ENCODE data around the gene ACTR2. TPM values are rescaled to one million over a fixed set of nuclear protein-coding genes. Genes with fewer than 3 reads are reported as not detected.

The ACTR2 gene
- total RNA-seq, 1 donor from 2014 or later = 81.4 TPM

DNA sequence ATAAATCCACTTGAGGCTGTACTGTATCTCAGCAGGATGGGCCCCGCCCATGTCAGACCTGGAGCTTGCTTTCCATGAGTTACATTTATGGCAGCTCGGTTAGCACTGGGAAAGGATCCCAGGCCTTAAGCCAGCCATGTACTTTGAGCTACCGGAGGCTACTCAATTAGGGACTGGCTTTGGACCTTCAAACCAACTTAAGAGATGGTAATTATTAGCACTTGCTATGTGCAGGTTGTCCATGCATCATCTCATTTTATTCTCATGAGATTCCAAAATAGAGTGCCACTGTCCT lies 64.4 kb downstream of the ACTR2 start:
- Histone ChIP-seq H3K36me3 (ENCODE audit: control insufficient read depth in 3 of 3, insufficient read depth in 3 of 3, low read length in 3 of 3) (no peaks in the 10 kb centered on the region), H3K4me1 (ENCODE audit: control insufficient read depth in 3 of 3, insufficient read depth in 3 of 3, low read length in 3 of 3) (peaks cover 6 to 10% (median 6%) of the 10 kb centered on the region in 3 donors), H3K9me3 (ENCODE audit: control insufficient read depth in 3 of 3, low read length in 3 of 3) (no peaks in the 10 kb centered on the region), H3K9ac (ENCODE audit: low read depth in 1 of 3, low read length in 3 of 3) (no peak overlapping the region), H3K4me3 (ENCODE audit: low read length in 3 of 3) (no peak overlapping the region), H3K27ac (ENCODE audit: low read depth, low read length) (no peak overlapping the region), H3K27me3 (ENCODE audit: control insufficient read depth in 3 of 3, insufficient read depth in 3 of 3, low read length in 3 of 3) (peaks cover 4 to 11% (median 5%) of the 10 kb centered on the region in 3 donors)

DNA sequence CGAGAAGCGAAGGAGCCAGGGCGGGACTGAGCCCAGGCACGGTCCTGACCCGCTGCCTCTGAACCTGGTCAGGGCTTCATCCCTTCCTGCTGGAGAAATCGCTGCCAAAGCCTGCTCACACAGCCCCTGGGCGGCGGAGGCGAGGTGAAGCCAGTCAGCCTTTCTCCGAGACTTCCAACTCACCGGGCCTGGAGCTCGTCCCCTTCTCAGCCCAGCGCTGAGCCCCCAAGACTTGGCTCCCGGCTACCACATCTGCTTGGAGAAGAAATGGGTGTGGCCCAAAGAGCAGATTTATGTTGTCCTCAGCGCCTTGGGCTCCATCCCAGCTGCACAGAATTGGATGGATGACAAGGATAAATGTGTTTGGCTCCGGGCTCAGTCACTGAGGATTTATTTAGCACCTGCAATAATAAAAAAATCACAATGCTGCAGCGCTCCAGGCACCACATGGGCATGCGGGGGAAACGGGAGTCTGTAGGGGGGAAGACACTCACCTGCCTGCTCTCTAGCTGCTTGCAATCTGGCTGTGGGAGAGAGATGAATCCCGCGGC lies 64.9 kb downstream of the ACTR2 start:
- Histone ChIP-seq H3K4me1 (ENCODE audit: control insufficient read depth in 3 of 3, insufficient read depth in 3 of 3, low read length in 3 of 3) (peaks cover 6 to 10% (median 6%) of the 10 kb centered on the region in 3 donors), H3K9ac (ENCODE audit: low read depth in 1 of 3, low read length in 3 of 3) (no peak overlapping the region), H3K36me3 (ENCODE audit: control insufficient read depth in 3 of 3, insufficient read depth in 3 of 3, low read length in 3 of 3) (no peaks in the 10 kb centered on the region), H3K9me3 (ENCODE audit: control insufficient read depth in 3 of 3, low read length in 3 of 3) (no peaks in the 10 kb centered on the region), H3K27ac (ENCODE audit: low read depth, low read length) (no peak overlapping the region), H3K4me3 (ENCODE audit: low read length in 3 of 3) (no peak overlapping the region), H3K27me3 (ENCODE audit: control insufficient read depth in 3 of 3, insufficient read depth in 3 of 3, low read length in 3 of 3) (peaks cover 4 to 11% (median 4%) of the 10 kb centered on the region in 3 donors)

DNA sequence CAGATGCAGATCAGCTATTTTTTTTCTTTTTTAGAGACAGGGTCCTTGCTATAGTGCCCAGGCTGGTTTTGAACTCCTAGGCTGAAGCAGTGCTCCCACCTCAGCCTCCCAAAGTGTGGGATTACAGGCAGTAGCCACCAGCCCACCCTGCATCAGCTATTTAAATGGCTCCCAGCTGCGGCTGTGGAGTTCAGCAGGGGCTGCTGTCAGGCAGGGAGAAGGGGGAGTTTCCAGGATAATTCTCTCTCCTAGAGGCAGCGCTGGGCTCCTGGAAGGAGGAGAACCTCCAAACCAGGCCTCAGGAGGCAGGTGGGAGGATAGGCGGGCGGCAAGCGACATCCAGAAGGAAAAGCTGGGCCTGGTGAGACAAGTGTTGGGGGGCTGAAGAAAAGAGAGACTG lies 65.7 kb downstream of the ACTR2 start:
- H3K27ac ChIP-seq (ENCODE audit: low read depth, low read length) = no peak overlapping the region
- no peak overlapping the region for H3K9ac ChIP-seq (ENCODE audit: low read depth in 1 of 3, low read length in 3 of 3)
- H3K36me3 ChIP-seq (ENCODE audit: control insufficient read depth in 3 of 3, insufficient read depth in 3 of 3, low read length in 3 of 3) = no peaks in the 10 kb centered on the region
- no peak overlapping the region for H3K4me3 ChIP-seq (ENCODE audit: low read length in 3 of 3)
- H3K27me3 ChIP-seq (ENCODE audit: control insufficient read depth in 3 of 3, insufficient read depth in 3 of 3, low read length in 3 of 3) = peaks cover 3 to 11% (median 4%) of the 10 kb centered on the region in 3 donors
- peaks cover 6 to 10% (median 6%) of the 10 kb centered on the region in 3 donors for H3K4me1 ChIP-seq (ENCODE audit: control insufficient read depth in 3 of 3, insufficient read depth in 3 of 3, low read length in 3 of 3)
- no peaks in the 10 kb centered on the region for H3K9me3 ChIP-seq (ENCODE audit: control insufficient read depth in 3 of 3, low read length in 3 of 3)

DNA sequence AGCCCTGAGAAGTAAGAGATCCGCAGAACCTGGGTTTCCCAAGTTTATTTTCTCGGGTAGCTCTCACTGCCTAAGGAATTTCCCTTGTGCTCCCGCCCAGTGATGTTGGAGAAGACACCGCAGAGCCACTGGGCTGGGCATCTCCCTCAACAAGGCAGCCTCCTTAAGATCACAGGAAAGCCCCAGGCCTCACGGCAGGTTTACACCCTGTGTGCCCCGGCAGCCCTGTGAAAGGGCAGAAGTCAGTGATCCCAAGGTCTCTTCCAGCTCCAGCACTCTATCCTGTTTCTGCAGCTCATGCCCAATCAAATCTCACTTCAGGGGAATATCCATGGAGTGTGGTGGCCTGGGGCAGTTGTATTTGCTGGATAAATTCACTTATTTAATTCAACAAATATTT lies 66.5 kb downstream of the ACTR2 start:
- Histone ChIP-seq H3K36me3 (ENCODE audit: control insufficient read depth in 3 of 3, insufficient read depth in 3 of 3, low read length in 3 of 3) (no peaks in the 10 kb centered on the region), H3K4me3 (ENCODE audit: low read length in 3 of 3) (no peak overlapping the region), H3K4me1 (ENCODE audit: control insufficient read depth in 3 of 3, insufficient read depth in 3 of 3, low read length in 3 of 3) (peaks cover 6 to 10% (median 6%) of the 10 kb centered on the region in 3 donors), H3K27ac (ENCODE audit: low read depth, low read length) (no peak overlapping the region), H3K9me3 (ENCODE audit: control insufficient read depth in 3 of 3, low read length in 3 of 3) (no peaks in the 10 kb centered on the region), H3K27me3 (ENCODE audit: control insufficient read depth in 3 of 3, insufficient read depth in 3 of 3, low read length in 3 of 3) (peaks cover 3 to 11% (median 4%) of the 10 kb centered on the region in 3 donors), H3K9ac (ENCODE audit: low read depth in 1 of 3, low read length in 3 of 3) (no peak overlapping the region)

DNA sequence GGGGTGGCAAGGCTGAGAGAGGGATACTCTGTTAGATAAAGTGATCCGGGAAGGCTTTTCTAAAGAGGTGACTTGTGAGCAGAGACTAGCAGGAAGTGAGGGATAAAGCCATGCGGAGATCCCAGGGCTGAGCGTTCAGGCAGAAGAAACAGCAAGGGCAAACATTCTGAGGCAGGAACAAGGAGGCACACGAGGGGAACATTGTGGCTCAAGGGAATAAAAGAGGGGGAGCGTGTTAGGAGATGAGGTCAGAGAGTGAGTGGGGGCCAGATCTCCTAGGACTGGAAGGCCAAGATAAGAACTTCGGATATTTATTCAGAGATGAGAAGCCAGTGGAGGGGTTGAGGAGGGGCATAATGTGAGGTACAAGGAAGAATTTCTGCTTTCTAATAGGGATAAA lies 67.1 kb downstream of the ACTR2 start:
- H3K27me3 ChIP-seq (ENCODE audit: control insufficient read depth in 3 of 3, insufficient read depth in 3 of 3, low read length in 3 of 3) = peaks cover 3 to 11% (median 4%) of the 10 kb centered on the region in 3 donors
- H3K4me1 ChIP-seq (ENCODE audit: control insufficient read depth in 3 of 3, insufficient read depth in 3 of 3, low read length in 3 of 3) = peaks cover 10 to 14% (median 10%) of the 10 kb centered on the region in 3 donors
- H3K27ac ChIP-seq (ENCODE audit: low read depth, low read length) = no peak overlapping the region
- H3K36me3 ChIP-seq (ENCODE audit: control insufficient read depth in 3 of 3, insufficient read depth in 3 of 3, low read length in 3 of 3) = no peaks in the 10 kb centered on the region
- H3K4me3 ChIP-seq (ENCODE audit: low read length in 3 of 3) = no peak overlapping the region
- no peak overlapping the region for H3K9ac ChIP-seq (ENCODE audit: low read depth in 1 of 3, low read length in 3 of 3)
- H3K9me3 ChIP-seq (ENCODE audit: control insufficient read depth in 3 of 3, low read length in 3 of 3) = no peaks in the 10 kb centered on the region

DNA sequence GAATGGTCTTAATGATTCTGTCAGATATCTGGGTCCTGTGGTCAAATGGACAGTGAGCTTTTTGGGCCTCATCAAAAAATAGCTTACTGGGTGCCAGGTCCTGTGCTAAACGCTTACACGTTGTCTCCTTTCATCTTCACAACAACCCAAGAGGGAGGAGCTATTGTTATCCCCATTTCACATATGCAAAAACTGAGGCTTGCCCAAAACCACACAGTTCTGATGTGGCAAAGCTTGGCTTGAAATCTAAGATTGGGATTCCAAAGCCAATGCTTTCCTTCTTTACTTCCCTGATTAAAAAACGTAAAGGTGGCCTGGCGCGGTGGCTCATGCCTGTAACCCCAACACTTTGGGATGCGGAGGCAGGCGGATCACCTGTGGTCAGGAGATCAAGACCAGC lies 69.3 kb downstream of the ACTR2 start:
- Histone ChIP-seq H3K4me1 (ENCODE audit: control insufficient read depth in 3 of 3, insufficient read depth in 3 of 3, low read length in 3 of 3) (peaks cover 31 to 34% (median 33%) of the 10 kb centered on the region in 3 donors), H3K9me3 (ENCODE audit: control insufficient read depth in 3 of 3, low read length in 3 of 3) (no peaks in the 10 kb centered on the region), H3K36me3 (ENCODE audit: control insufficient read depth in 3 of 3, insufficient read depth in 3 of 3, low read length in 3 of 3) (no peaks in the 10 kb centered on the region), H3K9ac (ENCODE audit: low read depth in 1 of 3, low read length in 3 of 3) (no peak overlapping the region), H3K27ac (ENCODE audit: low read depth, low read length) (no peak overlapping the region), H3K4me3 (ENCODE audit: low read length in 3 of 3) (no peak overlapping the region), H3K27me3 (ENCODE audit: control insufficient read depth in 3 of 3, insufficient read depth in 3 of 3, low read length in 3 of 3) (peaks cover 3 to 11% (median 8%) of the 10 kb centered on the region in 3 donors)

DNA sequence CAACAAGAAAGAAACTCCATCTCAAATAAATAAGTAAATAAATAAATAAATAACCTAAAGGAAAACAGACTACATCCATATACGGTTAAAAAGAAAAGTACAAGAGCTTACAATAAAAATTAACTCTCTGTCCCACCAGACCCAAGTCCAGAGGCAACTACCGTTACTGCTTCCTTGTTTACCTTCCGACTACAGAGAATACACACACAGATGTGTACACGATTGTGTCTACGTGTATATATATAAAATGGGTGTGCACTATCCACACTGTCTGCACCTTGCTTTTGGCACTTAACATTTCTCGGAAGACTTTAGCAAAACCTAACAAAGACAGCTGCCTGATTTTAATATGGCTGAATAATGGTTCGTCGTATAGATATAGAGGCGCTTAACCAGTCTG lies 69.9 kb downstream of the ACTR2 start:
- Histone ChIP-seq H3K4me3 (ENCODE audit: low read length in 3 of 3) (no peak overlapping the region), H3K9ac (ENCODE audit: low read depth in 1 of 3, low read length in 3 of 3) (no peak overlapping the region), H3K27ac (ENCODE audit: low read depth, low read length) (no peak overlapping the region), H3K9me3 (ENCODE audit: control insufficient read depth in 3 of 3, low read length in 3 of 3) (no peaks in the 10 kb centered on the region), H3K27me3 (ENCODE audit: control insufficient read depth in 3 of 3, insufficient read depth in 3 of 3, low read length in 3 of 3) (peaks cover 3 to 11% (median 8%) of the 10 kb centered on the region in 3 donors), H3K4me1 (ENCODE audit: control insufficient read depth in 3 of 3, insufficient read depth in 3 of 3, low read length in 3 of 3) (peaks cover 32 to 36% (median 35%) of the 10 kb centered on the region in 3 donors), H3K36me3 (ENCODE audit: control insufficient read depth in 3 of 3, insufficient read depth in 3 of 3, low read length in 3 of 3) (no peaks in the 10 kb centered on the region)

DNA sequence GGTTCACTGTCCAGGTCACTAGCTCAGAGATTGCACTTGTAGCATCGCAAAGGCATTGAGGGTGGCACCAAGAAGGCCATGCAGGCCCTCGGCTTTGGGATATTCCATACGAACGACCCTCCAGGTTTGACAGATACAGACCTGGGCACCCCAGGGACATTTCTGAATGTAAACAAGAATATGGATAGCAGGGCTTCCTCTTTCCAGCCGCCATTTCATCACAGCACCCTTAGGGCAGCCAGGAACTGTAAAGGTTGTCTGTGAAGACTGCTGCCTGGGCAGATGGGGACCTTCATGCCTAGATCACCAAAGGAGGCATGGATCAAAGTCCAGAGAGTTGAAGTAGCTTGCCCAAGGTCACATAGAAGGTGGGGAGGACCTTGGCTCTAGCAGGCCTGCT lies 70.5 kb downstream of the ACTR2 start:
- no peaks in the 10 kb centered on the region for H3K9me3 ChIP-seq (ENCODE audit: control insufficient read depth in 3 of 3, low read length in 3 of 3)
- no peaks in the 10 kb centered on the region for H3K36me3 ChIP-seq (ENCODE audit: control insufficient read depth in 3 of 3, insufficient read depth in 3 of 3, low read length in 3 of 3)
- no peak overlapping the region for H3K4me3 ChIP-seq (ENCODE audit: low read length in 3 of 3)
- peaks cover 3 to 9% (median 8%) of the 10 kb centered on the region in 3 donors for H3K27me3 ChIP-seq (ENCODE audit: control insufficient read depth in 3 of 3, insufficient read depth in 3 of 3, low read length in 3 of 3)
- H3K9ac ChIP-seq (ENCODE audit: low read depth in 1 of 3, low read length in 3 of 3) = no peak overlapping the region
- no peak overlapping the region for H3K27ac ChIP-seq (ENCODE audit: low read depth, low read length)
- peaks cover 31 to 33% (median 32%) of the 10 kb centered on the region in 3 donors for H3K4me1 ChIP-seq (ENCODE audit: control insufficient read depth in 3 of 3, insufficient read depth in 3 of 3, low read length in 3 of 3)

DNA sequence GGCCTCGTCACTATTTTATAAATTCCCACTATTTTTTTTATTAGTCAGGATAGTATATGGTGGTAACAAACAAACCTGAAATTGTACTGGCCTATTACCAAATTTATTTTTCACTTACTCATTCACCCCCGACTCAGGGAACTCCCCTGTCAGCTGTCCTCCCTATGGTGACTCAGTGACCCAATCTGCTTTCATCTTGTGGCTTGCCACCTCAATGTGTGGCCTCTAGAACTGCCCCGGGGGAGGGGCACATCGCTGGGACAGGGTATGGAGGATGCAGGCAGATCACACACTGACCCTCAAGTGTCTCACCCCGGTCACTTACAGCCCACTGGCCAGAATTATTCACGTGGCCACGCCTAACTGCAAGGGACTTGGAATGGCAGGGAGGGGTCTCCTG lies 71.6 kb downstream of the ACTR2 start:
- Histone ChIP-seq H3K4me1 (ENCODE audit: control insufficient read depth in 3 of 3, insufficient read depth in 3 of 3, low read length in 3 of 3) (peaks cover 31 to 33% (median 32%) of the 10 kb centered on the region in 3 donors), H3K27ac (ENCODE audit: low read depth, low read length) (no peak overlapping the region), H3K4me3 (ENCODE audit: low read length in 3 of 3) (no peak overlapping the region), H3K36me3 (ENCODE audit: control insufficient read depth in 3 of 3, insufficient read depth in 3 of 3, low read length in 3 of 3) (no peaks in the 10 kb centered on the region), H3K9me3 (ENCODE audit: control insufficient read depth in 3 of 3, low read length in 3 of 3) (no peaks in the 10 kb centered on the region), H3K27me3 (ENCODE audit: control insufficient read depth in 3 of 3, insufficient read depth in 3 of 3, low read length in 3 of 3) (peaks cover 3 to 8% (median 5%) of the 10 kb centered on the region in 3 donors), H3K9ac (ENCODE audit: low read depth in 1 of 3, low read length in 3 of 3) (no peak overlapping the region)

DNA sequence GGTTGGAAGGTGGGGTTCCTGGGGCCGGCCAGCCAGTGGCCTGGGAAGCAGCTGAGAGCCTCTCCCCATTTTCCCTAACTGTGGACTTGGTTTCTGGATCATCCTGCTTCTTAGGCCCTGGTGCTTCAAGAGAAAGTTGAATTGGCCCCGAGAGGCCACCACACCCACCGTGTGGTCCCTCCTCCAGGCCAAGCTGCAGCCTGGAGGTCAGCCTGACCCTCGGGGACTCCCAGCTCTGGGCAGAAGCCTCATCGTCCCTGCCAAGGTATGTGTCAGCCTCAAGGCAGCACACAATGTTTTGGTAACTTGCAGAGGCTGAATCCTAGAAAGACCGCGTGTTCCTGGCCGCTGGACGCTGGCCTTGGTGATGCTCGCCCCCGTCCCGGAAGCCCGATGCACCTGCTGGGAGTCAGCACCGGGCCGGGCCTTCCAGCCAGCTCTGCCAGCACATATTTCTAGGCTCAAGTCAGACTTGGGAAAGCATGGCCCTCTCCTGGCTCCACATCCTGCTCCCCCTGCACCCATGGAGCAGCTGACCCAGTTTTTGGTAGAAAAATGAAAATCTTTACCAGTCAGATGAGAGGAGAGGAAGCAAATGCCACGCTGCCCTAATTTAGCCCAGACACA lies 72.6 kb downstream of the ACTR2 start:
- Histone ChIP-seq H3K4me1 (ENCODE audit: control insufficient read depth in 3 of 3, insufficient read depth in 3 of 3, low read length in 3 of 3) (peaks cover 31 to 33% (median 32%) of the 10 kb centered on the region in 3 donors), H3K36me3 (ENCODE audit: control insufficient read depth in 3 of 3, insufficient read depth in 3 of 3, low read length in 3 of 3) (no peaks in the 10 kb centered on the region), H3K4me3 (ENCODE audit: low read length in 3 of 3) (peak overlapping the region in 2 of 3 donors; percentile 30 to 35), H3K9me3 (ENCODE audit: control insufficient read depth in 3 of 3, low read length in 3 of 3) (no peaks in the 10 kb centered on the region), H3K27me3 (ENCODE audit: control insufficient read depth in 3 of 3, insufficient read depth in 3 of 3, low read length in 3 of 3) (peaks cover 0 to 6% (median 2%) of the 10 kb centered on the region in 3 donors), H3K27ac (ENCODE audit: low read depth, low read length) (peak overlapping the region; percentile 23), H3K9ac (ENCODE audit: low read depth in 1 of 3, low read length in 3 of 3) (peak overlapping the region in 2 of 3 donors; percentile 3 to 12)

Data from skeletal muscle tissue (tissue), 4 donors.